ENCODE results near the gene STK38L.

- TF ChIP-seq CTCF (IDR thresholded peaks at IDR 0.05 in 2 of 3, conservative IDR thresholded peaks at IDR 0.05 in 1 of 3; ENCODE audit: insufficient read depth in 2 of 3, low read depth in 1 of 3, low read length in 3 of 3), result no peak
- TF ChIP-seq ELF4 (CRISPR knock-in tag; IDR thresholded peaks at IDR 0.05), result no peak
- TF ChIP-seq MECOM (CRISPR knock-in tag; IDR thresholded peaks at IDR 0.05), result no peak
- no peak for TF ChIP-seq ZNF121 (CRISPR knock-in tag; conservative IDR thresholded peaks at IDR 0.05)
- TF ChIP-seq, protein P1, sequence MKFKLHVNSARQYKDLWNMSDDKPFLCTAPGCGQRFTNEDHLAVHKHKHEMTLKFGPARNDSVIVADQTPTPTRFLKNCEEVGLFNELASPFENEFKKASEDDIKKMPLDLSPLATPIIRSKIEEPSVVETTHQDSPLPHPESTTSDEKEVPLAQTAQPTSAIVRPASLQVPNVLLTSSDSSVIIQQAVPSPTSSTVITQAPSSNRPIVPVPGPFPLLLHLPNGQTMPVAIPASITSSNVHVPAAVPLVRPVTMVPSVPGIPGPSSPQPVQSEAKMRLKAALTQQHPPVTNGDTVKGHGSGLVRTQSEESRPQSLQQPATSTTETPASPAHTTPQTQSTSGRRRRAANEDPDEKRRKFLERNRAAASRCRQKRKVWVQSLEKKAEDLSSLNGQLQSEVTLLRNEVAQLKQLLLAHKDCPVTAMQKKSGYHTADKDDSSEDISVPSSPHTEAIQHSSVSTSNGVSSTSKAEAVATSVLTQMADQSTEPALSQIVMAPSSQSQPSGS (CRISPR knock-in tag; IDR thresholded peaks at IDR 0.05), result no peak
- TF ChIP-seq, protein P2, sequence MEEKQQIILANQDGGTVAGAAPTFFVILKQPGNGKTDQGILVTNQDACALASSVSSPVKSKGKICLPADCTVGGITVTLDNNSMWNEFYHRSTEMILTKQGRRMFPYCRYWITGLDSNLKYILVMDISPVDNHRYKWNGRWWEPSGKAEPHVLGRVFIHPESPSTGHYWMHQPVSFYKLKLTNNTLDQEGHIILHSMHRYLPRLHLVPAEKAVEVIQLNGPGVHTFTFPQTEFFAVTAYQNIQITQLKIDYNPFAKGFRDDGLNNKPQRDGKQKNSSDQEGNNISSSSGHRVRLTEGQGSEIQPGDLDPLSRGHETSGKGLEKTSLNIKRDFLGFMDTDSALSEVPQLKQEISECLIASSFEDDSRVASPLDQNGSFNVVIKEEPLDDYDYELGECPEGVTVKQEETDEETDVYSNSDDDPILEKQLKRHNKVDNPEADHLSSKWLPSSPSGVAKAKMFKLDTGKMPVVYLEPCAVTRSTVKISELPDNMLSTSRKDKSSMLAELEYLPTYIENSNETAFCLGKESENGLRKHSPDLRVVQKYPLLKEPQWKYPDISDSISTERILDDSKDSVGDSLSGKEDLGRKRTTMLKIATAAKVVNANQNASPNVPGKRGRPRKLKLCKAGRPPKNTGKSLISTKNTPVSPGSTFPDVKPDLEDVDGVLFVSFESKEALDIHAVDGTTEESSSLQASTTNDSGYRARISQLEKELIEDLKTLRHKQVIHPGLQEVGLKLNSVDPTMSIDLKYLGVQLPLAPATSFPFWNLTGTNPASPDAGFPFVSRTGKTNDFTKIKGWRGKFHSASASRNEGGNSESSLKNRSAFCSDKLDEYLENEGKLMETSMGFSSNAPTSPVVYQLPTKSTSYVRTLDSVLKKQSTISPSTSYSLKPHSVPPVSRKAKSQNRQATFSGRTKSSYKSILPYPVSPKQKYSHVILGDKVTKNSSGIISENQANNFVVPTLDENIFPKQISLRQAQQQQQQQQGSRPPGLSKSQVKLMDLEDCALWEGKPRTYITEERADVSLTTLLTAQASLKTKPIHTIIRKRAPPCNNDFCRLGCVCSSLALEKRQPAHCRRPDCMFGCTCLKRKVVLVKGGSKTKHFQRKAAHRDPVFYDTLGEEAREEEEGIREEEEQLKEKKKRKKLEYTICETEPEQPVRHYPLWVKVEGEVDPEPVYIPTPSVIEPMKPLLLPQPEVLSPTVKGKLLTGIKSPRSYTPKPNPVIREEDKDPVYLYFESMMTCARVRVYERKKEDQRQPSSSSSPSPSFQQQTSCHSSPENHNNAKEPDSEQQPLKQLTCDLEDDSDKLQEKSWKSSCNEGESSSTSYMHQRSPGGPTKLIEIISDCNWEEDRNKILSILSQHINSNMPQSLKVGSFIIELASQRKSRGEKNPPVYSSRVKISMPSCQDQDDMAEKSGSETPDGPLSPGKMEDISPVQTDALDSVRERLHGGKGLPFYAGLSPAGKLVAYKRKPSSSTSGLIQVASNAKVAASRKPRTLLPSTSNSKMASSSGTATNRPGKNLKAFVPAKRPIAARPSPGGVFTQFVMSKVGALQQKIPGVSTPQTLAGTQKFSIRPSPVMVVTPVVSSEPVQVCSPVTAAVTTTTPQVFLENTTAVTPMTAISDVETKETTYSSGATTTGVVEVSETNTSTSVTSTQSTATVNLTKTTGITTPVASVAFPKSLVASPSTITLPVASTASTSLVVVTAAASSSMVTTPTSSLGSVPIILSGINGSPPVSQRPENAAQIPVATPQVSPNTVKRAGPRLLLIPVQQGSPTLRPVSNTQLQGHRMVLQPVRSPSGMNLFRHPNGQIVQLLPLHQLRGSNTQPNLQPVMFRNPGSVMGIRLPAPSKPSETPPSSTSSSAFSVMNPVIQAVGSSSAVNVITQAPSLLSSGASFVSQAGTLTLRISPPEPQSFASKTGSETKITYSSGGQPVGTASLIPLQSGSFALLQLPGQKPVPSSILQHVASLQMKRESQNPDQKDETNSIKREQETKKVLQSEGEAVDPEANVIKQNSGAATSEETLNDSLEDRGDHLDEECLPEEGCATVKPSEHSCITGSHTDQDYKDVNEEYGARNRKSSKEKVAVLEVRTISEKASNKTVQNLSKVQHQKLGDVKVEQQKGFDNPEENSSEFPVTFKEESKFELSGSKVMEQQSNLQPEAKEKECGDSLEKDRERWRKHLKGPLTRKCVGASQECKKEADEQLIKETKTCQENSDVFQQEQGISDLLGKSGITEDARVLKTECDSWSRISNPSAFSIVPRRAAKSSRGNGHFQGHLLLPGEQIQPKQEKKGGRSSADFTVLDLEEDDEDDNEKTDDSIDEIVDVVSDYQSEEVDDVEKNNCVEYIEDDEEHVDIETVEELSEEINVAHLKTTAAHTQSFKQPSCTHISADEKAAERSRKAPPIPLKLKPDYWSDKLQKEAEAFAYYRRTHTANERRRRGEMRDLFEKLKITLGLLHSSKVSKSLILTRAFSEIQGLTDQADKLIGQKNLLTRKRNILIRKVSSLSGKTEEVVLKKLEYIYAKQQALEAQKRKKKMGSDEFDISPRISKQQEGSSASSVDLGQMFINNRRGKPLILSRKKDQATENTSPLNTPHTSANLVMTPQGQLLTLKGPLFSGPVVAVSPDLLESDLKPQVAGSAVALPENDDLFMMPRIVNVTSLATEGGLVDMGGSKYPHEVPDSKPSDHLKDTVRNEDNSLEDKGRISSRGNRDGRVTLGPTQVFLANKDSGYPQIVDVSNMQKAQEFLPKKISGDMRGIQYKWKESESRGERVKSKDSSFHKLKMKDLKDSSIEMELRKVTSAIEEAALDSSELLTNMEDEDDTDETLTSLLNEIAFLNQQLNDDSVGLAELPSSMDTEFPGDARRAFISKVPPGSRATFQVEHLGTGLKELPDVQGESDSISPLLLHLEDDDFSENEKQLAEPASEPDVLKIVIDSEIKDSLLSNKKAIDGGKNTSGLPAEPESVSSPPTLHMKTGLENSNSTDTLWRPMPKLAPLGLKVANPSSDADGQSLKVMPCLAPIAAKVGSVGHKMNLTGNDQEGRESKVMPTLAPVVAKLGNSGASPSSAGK (IDR thresholded peaks at IDR 0.05), result no peak
- no peak for TF ChIP-seq SIN3A (IDR thresholded peaks at IDR 0.05; ENCODE audit: borderline replicate concordance in 2 of 2, control insufficient read depth in 1 of 2, low read depth in 2 of 2, low read length in 2 of 2)
- TF ChIP-seq DPF2 (IDR thresholded peaks at IDR 0.05), result no peak
- TF ChIP-seq AFF4 (CRISPR knock-in tag; IDR thresholded peaks at IDR 0.05), result no peak
Measured at GRCh38 chr12:27198036-27198435, 46.0 kb upstream of the STK38L start.

Data from K562 (cell line).